ENCODE measurements around the gene BHLHA15.

The BHLHA15 gene

DNA sequence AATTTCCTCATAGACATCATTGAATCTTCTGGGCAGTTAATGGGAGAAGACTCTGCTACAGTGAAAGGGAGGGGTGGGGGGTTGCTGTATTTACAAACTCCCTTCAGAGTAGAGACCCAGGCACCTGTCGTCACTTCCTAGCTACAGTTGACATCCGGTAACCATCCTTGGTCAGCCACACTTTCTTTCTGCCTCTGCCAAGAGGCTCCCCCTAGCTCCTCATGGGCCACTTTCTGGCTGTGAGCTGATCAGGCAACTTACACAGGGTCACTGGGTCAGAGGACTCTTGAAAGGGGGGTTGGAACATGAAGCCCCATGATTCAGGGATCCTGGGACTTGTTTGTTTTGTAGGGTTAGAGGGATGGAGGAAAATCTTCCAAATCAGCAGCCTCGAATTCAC, 39.5 kb downstream of the BHLHA15 start:
- FAIRE-seq = no peak

DNA sequence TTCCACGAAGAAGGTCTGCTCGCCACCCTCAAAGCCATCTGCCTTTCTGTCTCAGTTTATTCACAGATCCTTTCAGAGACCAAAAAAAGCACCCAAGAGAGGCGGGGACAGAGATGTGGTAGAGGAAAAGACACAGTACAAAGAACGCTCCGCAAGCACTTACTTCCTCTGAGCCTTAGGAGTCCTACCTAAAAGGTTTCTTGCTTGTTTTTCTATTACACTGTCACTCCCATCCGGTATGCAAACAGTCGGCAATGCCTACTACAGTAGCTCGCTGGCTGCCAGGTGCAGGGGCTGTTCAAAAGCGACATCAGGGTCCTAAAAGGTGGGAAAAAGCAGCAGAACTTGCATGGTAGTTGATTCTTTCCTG, 40.0 kb downstream of the BHLHA15 start:
- no peak for FAIRE-seq

DNA sequence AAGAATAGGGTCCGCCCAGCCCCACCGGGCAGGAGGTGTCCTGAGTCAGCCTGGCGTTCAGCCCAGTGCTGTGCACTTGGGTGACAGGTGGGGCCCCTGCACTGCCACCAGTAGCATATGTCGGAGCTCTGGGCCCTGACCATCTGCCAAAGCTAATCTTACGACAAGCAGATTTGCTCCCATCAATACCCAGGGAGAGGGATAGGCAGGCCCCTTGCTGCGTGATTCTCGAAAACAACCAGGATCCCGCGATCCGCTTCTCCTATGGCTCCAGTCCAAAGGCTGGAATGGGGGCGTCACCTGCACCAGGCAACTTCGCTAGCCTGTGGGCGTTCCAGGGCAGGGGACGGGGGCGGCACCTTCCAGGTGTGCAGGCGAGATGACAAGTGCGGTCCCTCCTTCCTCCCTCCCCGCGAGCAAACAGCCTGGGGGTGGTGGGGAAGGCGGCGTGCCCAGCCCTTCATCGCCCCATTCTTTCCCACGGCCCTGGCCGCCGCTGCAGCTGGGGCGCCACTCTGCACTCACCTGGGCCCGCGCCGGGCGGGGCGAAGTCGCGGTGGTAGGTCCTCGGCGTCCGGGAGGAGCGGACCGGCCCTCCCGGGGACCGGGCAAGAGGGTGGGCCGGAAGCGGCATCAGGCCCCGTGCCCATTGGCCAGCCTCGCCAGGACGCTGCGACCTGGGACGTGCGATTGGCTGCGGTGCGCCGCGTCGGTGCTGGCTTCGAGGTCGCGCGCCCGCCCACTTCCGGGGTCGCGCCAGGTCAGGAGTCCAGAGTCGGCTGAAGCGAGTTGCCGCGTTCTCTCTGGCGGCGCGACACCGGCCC, 40.6 kb downstream of the BHLHA15 start, which contains the start of gene TECPR1:
Gene TECPR1 (minus strand): TSS at position 632 of the 824 bp plus-strand sequence. CDS start 6,086 bp downstream, outside the sequence.
- no peak for FAIRE-seq

DNA sequence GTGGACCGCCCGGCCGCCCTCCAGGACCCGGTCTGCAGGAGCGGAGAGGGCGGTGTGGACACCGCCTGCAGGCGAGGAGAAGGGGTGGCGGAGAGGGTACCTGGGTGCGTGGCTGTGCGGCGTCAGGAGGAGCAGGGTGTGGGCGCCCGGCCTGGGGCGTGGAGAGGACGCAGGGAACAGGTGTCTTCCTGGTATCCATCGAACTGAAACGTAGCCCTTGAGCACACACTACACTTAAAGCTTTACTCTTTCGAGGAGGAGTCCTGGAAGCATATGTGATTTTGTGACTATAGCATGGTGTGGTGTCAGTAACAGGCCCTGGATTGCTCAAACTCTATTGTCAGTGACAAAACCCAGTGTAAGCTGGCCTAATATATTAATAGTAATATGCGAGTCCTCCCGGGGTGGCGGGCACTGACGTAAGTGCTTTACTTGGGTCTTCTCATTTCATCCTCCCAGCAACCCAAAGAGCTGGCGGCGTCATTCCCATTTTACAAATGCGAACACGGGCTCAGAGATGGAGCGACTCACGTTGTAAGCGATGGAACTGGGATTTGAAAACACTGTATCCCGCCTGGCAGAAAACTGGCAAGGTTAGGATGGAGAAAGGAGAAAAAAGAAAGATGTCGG, 41.3 kb downstream of the BHLHA15 start:
- FAIRE-seq = no peak

DNA sequence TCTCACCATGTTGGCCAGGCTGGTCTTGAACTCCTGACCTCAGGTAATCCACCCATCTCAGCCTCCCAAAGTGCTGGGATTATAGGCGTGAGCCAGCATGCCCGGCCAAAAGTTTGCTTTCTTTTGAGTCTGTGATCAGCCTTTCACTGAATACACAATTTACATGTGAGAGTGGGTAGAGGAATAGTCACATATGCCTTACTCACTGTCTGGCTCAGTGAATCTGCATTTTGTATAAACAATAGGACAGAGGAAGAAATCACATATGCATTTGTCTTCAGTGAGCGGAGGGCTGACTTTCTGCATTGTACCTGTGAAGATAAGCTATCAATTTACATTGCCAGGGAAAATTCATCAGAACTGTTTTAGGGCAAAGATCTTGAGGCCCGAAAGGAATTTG, 43.3 kb downstream of the BHLHA15 start:
- no peak for FAIRE-seq

DNA sequence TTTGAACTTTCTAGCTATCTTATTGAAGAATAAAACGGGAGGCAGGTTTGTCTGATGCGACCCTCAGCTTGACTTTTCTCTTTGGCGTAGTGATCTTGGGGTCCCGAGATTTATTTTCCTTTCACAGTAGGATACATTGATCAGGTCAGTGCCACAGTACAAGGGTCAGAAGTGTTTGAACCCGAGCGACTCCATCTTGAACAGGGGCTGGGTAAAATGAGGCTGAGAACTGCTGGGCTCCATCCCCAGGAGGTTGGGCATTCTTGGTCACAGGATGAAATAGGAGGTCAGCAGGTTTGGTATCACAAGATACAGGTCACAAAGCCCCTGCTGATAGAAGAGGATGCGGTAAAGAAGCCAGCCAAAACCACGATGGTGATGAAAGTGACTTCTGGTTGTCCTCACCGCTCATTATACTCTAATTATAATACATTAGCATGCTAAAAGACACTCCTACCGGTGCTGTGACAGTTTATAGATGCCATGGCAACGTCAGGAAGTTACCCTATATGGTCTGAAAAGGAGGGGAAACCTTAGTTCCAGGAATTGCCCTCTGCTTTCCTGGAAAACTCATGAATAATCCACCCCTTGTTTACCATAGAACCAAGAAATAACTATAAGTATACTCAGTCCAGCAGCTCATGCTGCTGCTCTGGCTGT, 43.8 kb downstream of the BHLHA15 start:
- no peak for FAIRE-seq

DNA sequence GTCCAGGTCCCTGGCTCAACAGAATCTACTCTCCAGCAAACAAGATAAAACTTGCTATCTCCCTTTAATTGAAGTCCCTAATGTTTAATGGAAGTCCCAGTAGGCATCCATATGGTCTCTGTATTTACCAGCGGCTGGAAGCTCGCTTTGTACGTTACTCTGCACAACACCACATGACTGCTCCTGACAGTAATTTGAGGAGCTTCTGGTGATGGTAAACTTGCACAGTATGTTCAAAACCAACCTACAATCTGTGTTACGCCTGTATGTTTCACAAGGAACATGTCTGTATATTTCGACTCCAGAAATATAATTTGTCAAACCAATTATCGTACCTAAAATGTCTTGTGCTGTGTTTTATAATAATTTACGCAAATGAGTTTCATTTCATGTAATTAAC, 45.2 kb downstream of the BHLHA15 start:
- FAIRE-seq = no peak

DNA sequence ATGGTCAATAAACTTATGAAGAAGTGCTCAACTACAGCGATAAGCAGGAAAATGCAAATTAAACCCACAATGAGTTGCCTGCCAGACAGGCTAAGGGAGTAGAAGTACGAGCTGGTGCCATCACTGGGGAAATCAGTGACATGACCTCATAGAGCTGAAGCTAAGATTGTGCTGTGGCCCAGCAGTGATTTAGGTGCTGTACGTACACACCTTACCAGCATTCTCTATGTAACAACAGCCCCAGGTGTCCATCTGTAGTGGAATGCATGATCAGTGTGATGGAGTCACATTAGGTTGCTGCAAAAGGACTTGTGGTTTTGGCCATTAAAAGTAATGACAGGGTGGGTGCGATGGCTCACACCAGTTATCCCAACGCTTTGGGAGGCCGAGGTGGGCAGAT, 46.5 kb downstream of the BHLHA15 start:
- no peak for FAIRE-seq
